Stomach smooth muscle (tissue), 2 donors: ENCODE results near the gene ATL3.
"Not testable (repeated sequence)": the region's sequence is repeated elsewhere in the genome, so short reads cannot be mapped to it uniquely, and the experiment has no call there.

Source experiments
- H3K27ac ChIP-seq: one replicate; pipeline ENCODE4 v1.7.0; 2013; ENCODE audit warnings: mild to moderate bottlenecking, low read length, inconsistent platforms
- H3K27me3 ChIP-seq, 2 donors: one replicate each; pipeline ENCODE4 v1.7.0; 2013; ENCODE audit warnings: low read length in 2 of 2; ENCODE audit not compliant: insufficient read depth in 2 of 2, control insufficient read depth in 1 of 2
- H3K36me3 ChIP-seq, 2 donors: one replicate each; pipeline ENCODE4 v1.7.0; 2013; ENCODE audit warnings: low read length in 2 of 2; ENCODE audit not compliant: control insufficient read depth in 2 of 2, insufficient read depth in 2 of 2
- H3K4me1 ChIP-seq: one replicate; pipeline ENCODE4 v1.7.0; 2013; ENCODE audit warnings: low read length; ENCODE audit not compliant: control insufficient read depth, insufficient read depth
- H3K4me3 ChIP-seq, 2 donors: one replicate each; pipeline ENCODE4 v1.7.0; 2013; ENCODE audit warnings: low read length in 2 of 2
- H3K9ac ChIP-seq, 2 donors: one replicate each; pipeline ENCODE4 v1.7.0; 2013; ENCODE audit warnings: low read length in 2 of 2, mild to moderate bottlenecking in 1 of 2
- H3K9me3 ChIP-seq, 2 donors: one replicate each; pipeline ENCODE4 v1.7.0; 2013; ENCODE audit warnings: low read length in 2 of 2; ENCODE audit not compliant: control insufficient read depth in 2 of 2
- donor health status: healthy.
- donor health status: Pancreatic carcinoma.

Gene ATL3

GRCh38 chr11:63619967-63620366 lies 51.2 kb downstream of the ATL3 start:
- Histone ChIP-seq H3K9ac (no peak overlapping the region), H3K4me3 (no peak overlapping the region), H3K4me1 (no peaks in the 10 kb centered on the region), H3K27me3 (no peaks in the 10 kb centered on the region), H3K36me3 (no peaks in the 10 kb centered on the region), H3K27ac (no peak overlapping the region), H3K9me3 (no peaks in the 10 kb centered on the region)

- H3K4me1 ChIP-seq, H3K9me3 ChIP-seq, H3K9ac ChIP-seq, H3K27ac ChIP-seq, H3K27me3 ChIP-seq, H3K36me3 ChIP-seq, H3K4me3 ChIP-seq: not testable (repeated sequence)
Measured at GRCh38 chr11:63617686-63618085, 53.5 kb downstream of the ATL3 start.

GRCh38 chr11:63616953-63617352 lies 54.2 kb downstream of the ATL3 start:
- H3K27me3 ChIP-seq, result no peaks in the 10 kb centered on the region

GRCh38 chr11:63614136-63614671 lies 57.0 kb downstream of the ATL3 start, which contains the start of gene PLAAT3:
Gene PLAAT3, minus strand, starts transcription at chr11:63614433. Its CDS starts 419 bp downstream, at chr11:63614014.
- peak within 1 kb of the TSS; percentile 79 to 81 for H3K9ac ChIP-seq
- peak within 1 kb of the TSS; percentile 87 to 92 for H3K4me3 ChIP-seq
- H3K27ac ChIP-seq, result peak within 1 kb of the TSS; percentile 37
- H3K27me3 ChIP-seq, result no peaks in the 10 kb centered on the region
- no peaks in the 10 kb centered on the region for H3K36me3 ChIP-seq
- no peaks in the 10 kb centered on the region for H3K9me3 ChIP-seq
- peaks cover 12% of the 10 kb centered on the region for H3K4me1 ChIP-seq

More at GRCh38 chr11:63616953-63617352, 54.2 kb downstream of the ATL3 start:
- H3K36me3 ChIP-seq, result no peaks in the 10 kb centered on the region
- no peaks in the 10 kb centered on the region for H3K9me3 ChIP-seq
- H3K27ac ChIP-seq, result no peak overlapping the region
- H3K4me1 ChIP-seq, result no peaks in the 10 kb centered on the region
- H3K9ac ChIP-seq, result no peak overlapping the region
- H3K4me3 ChIP-seq, result no peak overlapping the region

GRCh38 chr11:63613517-63614135 lies 57.5 kb downstream of the ATL3 start:
- Histone ChIP-seq H3K9ac (peak overlapping the region; percentile 79 to 81), H3K9me3 (no peaks in the 10 kb centered on the region), H3K27ac (peak overlapping the region; percentile 37), H3K4me1 (peaks cover 13% of the 10 kb centered on the region), H3K4me3 (peak overlapping the region; percentile 87 to 92), H3K27me3 (no peaks in the 10 kb centered on the region), H3K36me3 (no peaks in the 10 kb centered on the region)

- H3K27ac ChIP-seq, result no peak overlapping the region
- no peak overlapping the region for H3K9ac ChIP-seq
- H3K4me1 ChIP-seq, result peaks cover 13% of the 10 kb centered on the region
- no peaks in the 10 kb centered on the region for H3K36me3 ChIP-seq
- no peak overlapping the region for H3K4me3 ChIP-seq
- H3K27me3 ChIP-seq, result no peaks in the 10 kb centered on the region
- H3K9me3 ChIP-seq, result no peaks in the 10 kb centered on the region
Measured at GRCh38 chr11:63612181-63612580, 59.0 kb downstream of the ATL3 start.

- no peak overlapping the region for H3K27ac ChIP-seq
Measured at GRCh38 chr11:63611395-63611747, 59.8 kb downstream of the ATL3 start.

GRCh38 chr11:63610604-63611394 lies 60.4 kb downstream of the ATL3 start:
- no peak overlapping the region for H3K9ac ChIP-seq
- H3K27ac ChIP-seq, result no peak overlapping the region
- H3K9me3 ChIP-seq, result no peaks in the 10 kb centered on the region
- peaks cover 13% of the 10 kb centered on the region for H3K4me1 ChIP-seq
- no peak overlapping the region for H3K4me3 ChIP-seq
- H3K36me3 ChIP-seq, result no peaks in the 10 kb centered on the region
- no peaks in the 10 kb centered on the region for H3K27me3 ChIP-seq

More at GRCh38 chr11:63611395-63611747, 59.8 kb downstream of the ATL3 start:
- Histone ChIP-seq H3K27me3 (no peaks in the 10 kb centered on the region), H3K4me3 (no peak overlapping the region), H3K9ac (no peak overlapping the region), H3K9me3 (no peaks in the 10 kb centered on the region), H3K4me1 (peaks cover 13% of the 10 kb centered on the region), H3K36me3 (no peaks in the 10 kb centered on the region)

GRCh38 chr11:63609971-63610580 lies 61.1 kb downstream of the ATL3 start:
- H3K4me3 ChIP-seq, result no peak overlapping the region
- H3K36me3 ChIP-seq, result no peaks in the 10 kb centered on the region
- H3K27me3 ChIP-seq, result no peaks in the 10 kb centered on the region
- H3K9ac ChIP-seq, result no peak overlapping the region
- H3K27ac ChIP-seq, result no peak overlapping the region
- peaks cover 13% of the 10 kb centered on the region for H3K4me1 ChIP-seq
- no peaks in the 10 kb centered on the region for H3K9me3 ChIP-seq

- H3K9ac ChIP-seq, result no peak overlapping the region
- H3K4me3 ChIP-seq, result peak overlapping the region in 1 of 2 donors; percentile 22
- no peak overlapping the region for H3K27ac ChIP-seq
- no peaks in the 10 kb centered on the region for H3K9me3 ChIP-seq
- no peaks in the 10 kb centered on the region for H3K27me3 ChIP-seq
- peaks cover 13% of the 10 kb centered on the region for H3K4me1 ChIP-seq
- H3K36me3 ChIP-seq, result no peaks in the 10 kb centered on the region
Measured at GRCh38 chr11:63609536-63609935, 61.6 kb downstream of the ATL3 start.
